Left ventricle myocardium inferior (tissue), 1 donor: Measurements from ENCODE around the gene TMEM184C. TPM values are rescaled to one million over a fixed set of nuclear protein-coding genes. Genes with fewer than 3 reads are reported as not detected.

Source experiments
- DNase-seq: peaks from one replicate; pipeline ENCODE4 v3.0.0-alpha.2; 2020
- H3K27ac ChIP-seq: fragments of 200-600 bp; replicated peaks from 2 replicates; pipeline ENCODE4 v1.8.0; 2021
- H3K27me3 ChIP-seq: fragments of 200-600 bp; 2 replicates; pipeline ENCODE4 v1.8.0; 2021; ENCODE audit warnings: low read depth
- H3K36me3 ChIP-seq: fragments of 200-600 bp; 2 replicates; pipeline ENCODE4 v1.8.0; 2021
- H3K4me1 ChIP-seq: fragments of 200-600 bp; 2 replicates; pipeline ENCODE4 v1.8.0; 2021
- H3K4me3 ChIP-seq: fragments of 200-600 bp; 2 replicates; pipeline ENCODE4 v1.8.0; 2021; ENCODE audit warnings: mild to moderate bottlenecking, moderate library complexity
- H3K9me3 ChIP-seq: fragments of 200-600 bp; replicated peaks from 2 replicates; pipeline ENCODE4 v1.8.0; 2021
- intact Hi-C: fragments of 100-400 bp; cut with micrococcal nuclease; formaldehyde crosslinking; loops from one replicate; pipeline ENCODE4 v1.11.0; 2022
- total RNA-seq: library from RNA; stranded (reverse); fragmentation: NEBNext Ultra II Directional; extraction: Animal tissue kit (Norgen Biotek cat#: 25700); gene quantifications from one replicate; pipeline ENCODE4 v1.2.1, GENCODE V29; 2021
- TF ChIP-seq, protein P1 (sequence below): fragments of 200-600 bp; IDR thresholded peaks from 2 replicates; pipeline ENCODE4 v1.8.0; 2021; ENCODE audit warnings: antibody characterized with exemption, mild to moderate bottlenecking, borderline replicate concordance
- donor health status: DM: no; HTN: yes; CAD: no; lungs with severe emphysema.

Gene TMEM184C
- total RNA-seq, 1 donor from 2014 or later: 24.7 TPM

DNA sequence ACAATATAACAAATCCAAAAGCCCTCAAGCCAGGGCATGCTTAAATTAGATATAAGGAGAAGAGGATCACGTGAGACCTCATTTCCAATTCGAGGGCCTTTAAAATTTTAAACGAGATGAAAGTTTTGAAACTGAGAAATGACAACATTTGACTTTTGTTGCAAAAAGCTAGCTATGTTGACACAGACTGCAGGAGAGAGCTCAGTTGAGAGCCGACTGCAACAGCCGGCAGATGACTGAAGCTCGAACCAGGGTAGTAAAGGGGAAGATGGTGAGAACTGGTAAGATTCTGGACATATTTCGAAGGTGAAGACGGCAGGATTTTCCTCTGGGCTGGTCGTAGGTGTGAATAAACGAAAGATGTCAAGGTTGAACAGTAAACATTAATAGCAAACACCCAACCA lies 66.0 kb downstream of the TMEM184C start:
- TF ChIP-seq, protein P1, sequence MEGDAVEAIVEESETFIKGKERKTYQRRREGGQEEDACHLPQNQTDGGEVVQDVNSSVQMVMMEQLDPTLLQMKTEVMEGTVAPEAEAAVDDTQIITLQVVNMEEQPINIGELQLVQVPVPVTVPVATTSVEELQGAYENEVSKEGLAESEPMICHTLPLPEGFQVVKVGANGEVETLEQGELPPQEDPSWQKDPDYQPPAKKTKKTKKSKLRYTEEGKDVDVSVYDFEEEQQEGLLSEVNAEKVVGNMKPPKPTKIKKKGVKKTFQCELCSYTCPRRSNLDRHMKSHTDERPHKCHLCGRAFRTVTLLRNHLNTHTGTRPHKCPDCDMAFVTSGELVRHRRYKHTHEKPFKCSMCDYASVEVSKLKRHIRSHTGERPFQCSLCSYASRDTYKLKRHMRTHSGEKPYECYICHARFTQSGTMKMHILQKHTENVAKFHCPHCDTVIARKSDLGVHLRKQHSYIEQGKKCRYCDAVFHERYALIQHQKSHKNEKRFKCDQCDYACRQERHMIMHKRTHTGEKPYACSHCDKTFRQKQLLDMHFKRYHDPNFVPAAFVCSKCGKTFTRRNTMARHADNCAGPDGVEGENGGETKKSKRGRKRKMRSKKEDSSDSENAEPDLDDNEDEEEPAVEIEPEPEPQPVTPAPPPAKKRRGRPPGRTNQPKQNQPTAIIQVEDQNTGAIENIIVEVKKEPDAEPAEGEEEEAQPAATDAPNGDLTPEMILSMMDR: no peak
- DNase-seq: no peak
- peaks cover 5% of the 10 kb centered on the region for H3K36me3 ChIP-seq
- intact Hi-C loops: no loop called here
- H3K27me3 ChIP-seq: no peaks in the 10 kb centered on the region
- H3K4me3 ChIP-seq: peak overlapping the region; percentile 90
- H3K4me1 ChIP-seq: peaks cover 41% of the 10 kb centered on the region
- peak overlapping the region; percentile 92 for H3K27ac ChIP-seq
- no peaks in the 10 kb centered on the region for H3K9me3 ChIP-seq

DNA sequence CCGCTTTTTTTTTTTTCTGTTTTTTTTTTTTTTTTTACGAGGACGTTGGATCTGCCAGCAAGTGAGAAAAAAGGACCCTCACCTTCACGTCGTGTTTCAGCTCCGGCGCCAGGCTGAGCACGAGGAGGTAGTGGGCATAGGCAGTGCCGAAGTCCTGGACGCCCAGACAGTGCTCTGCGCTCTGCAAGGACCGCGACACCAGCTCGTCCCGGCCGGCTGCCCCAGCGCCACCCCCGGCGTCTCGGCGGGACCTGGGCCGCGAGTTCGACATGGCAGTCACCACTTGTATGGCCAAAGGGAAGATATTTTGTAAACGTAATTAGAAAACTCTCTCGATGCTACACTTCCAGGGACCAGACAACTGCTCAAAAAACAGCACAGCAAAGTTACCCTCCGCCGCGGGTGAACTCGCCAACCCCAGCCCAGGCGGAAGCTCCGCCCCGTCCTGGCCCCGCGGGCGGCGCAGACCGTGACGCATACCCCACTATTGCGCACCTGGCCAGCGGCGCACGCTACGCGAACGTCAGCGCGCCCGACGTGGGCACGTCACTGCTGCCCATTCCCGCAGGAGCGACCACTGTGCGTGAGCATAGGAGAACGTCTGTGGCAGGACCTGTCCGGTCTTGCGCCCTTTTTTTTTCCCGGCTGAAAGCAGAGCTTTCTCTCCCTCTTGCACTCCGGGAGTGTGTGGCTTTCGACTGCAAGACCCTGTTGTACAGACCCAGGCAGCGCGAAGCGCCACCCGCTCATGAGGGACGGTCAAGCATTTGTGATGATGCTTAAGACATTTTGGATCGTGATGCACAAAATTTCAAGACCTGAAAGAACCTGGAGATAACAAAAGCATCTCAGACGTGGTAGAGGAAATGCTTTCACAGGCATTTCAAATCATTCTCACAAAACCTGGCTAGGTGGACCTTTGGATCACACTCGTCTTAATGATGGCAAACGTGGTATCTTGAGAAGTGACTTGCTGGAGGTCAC lies 66.8 kb downstream of the TMEM184C start, which contains the start of gene PRMT9:
PRMT9 (minus strand) TSS at position 447 of the 984 bp plus-strand sequence; CDS start at position 271, 176 bp downstream.
- Histone ChIP-seq H3K27ac (peak within 1 kb of the TSS; percentile 92), H3K36me3 (no peaks in the 10 kb centered on the region), H3K9me3 (no peaks in the 10 kb centered on the region), H3K4me1 (peaks cover 33% of the 10 kb centered on the region), H3K27me3 (no peaks in the 10 kb centered on the region), H3K4me3 (peak within 1 kb of the TSS; percentile 90)
- TF ChIP-seq, protein P1: no peak
- intact Hi-C loops: no loop called here
- peak; percentile 92 for DNase-seq

DNA sequence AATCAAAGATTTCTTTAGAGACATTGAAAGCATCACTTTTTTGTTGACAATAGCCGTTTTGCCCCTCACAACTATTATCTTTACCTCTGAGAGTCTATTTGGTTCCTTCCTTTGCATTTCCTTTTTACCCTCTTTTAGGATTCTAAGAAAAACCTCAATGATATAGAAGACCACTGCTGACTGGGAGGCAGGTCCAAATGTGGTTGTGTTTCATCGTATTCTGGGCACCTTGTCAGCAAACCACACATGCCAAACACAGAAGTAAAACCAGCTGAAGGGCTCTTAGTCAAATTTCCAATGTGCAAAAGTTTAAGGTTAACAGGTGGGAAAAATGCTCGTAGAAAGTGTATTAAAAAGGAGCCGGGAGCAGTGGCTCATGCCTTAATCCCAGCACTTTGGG lies 71.9 kb downstream of the TMEM184C start:
- Histone ChIP-seq H3K27ac (no peak overlapping the region), H3K4me3 (no peak overlapping the region), H3K4me1 (peaks cover 9% of the 10 kb centered on the region), H3K9me3 (no peaks in the 10 kb centered on the region), H3K27me3 (no peaks in the 10 kb centered on the region), H3K36me3 (no peaks in the 10 kb centered on the region)
- TF ChIP-seq, protein P1: no peak
- intact Hi-C loops: no loop called here
- no peak for DNase-seq

DNA sequence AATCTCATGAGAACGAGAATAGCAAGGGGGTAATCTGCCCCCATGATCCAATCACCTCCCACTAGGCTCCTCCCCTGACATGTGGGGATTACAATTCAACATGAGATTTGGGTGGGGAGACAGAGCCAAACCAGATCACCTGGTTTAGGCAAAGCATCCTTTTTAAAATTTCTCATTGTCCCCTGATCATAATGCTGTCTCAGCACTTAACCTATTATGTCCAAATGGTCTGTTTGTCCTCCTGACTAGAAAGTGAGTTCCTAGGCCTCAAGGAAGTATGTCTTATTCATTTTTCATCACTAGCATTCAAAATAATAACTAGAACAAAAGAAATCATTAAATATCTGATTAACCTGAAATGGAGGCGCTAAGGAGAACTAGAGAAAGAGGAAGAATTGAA lies 74.6 kb downstream of the TMEM184C start:
- no peaks in the 10 kb centered on the region for H3K36me3 ChIP-seq

DNA sequence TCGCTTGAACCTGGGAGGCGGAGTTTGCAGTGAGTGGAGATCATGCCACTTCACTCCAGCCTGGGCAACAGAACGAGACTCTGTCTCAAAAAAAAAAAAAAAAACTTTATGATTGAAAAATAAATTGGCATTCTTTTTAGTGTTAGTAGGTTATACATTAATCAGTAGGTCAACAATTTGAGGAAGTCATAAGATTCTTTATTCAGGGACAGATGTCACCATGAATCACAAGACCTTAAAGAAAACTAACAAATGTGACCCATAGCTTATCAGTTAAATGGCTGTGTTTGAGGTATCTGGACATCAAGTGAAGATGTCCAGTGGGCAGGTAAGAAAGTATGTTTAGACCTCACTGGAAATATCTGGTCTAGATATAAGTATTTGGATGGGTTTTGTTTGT lies 76.0 kb downstream of the TMEM184C start:
- H3K4me1 ChIP-seq: no peaks in the 10 kb centered on the region
- DNase-seq: no peak
- H3K27ac ChIP-seq: no peak overlapping the region
- TF ChIP-seq, protein P1: no peak
- no peaks in the 10 kb centered on the region for H3K36me3 ChIP-seq
- intact Hi-C loops: no loop called here
- H3K27me3 ChIP-seq: no peaks in the 10 kb centered on the region
- H3K9me3 ChIP-seq: no peaks in the 10 kb centered on the region
- no peak overlapping the region for H3K4me3 ChIP-seq

More for the DNA sequence above, 74.6 kb downstream of the TMEM184C start:
- no peak for DNase-seq
- no peaks in the 10 kb centered on the region for H3K9me3 ChIP-seq
- TF ChIP-seq, protein P1: no peak
- intact Hi-C loops: no loop called here
- no peaks in the 10 kb centered on the region for H3K4me1 ChIP-seq
- no peak overlapping the region for H3K4me3 ChIP-seq
- H3K27me3 ChIP-seq: no peaks in the 10 kb centered on the region
- H3K27ac ChIP-seq: no peak overlapping the region
